ENCODE measurements around the gene RASGRF2. TPM values are rescaled to one million over a fixed set of nuclear protein-coding genes. Genes with fewer than 3 reads are reported as not detected.

The RASGRF2 gene
- total RNA-seq, 2 experiments from 2014 or later: 7.5 to 7.8 TPM

DNA sequence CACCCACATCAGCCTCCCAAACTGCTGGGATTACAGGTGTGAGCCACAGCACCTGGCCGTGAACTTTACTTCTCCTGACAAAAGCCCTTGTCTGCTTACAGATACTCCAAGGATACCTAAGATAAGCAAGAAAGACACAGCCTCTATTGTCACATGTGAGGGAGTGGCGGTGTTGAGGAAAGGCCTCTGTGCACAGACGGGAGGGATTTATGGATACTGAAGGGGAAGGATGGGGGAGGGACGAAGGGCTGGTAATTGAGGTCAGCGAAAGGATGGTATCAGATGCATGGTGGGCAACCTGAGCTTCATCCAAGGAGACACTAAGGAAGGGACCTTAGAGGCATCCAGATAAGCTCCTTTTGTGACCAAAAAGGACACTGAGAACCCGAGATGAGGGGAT lies 206.3 kb downstream of the RASGRF2 start:
- Mint-ChIP-seq H3K36me3 (ENCODE audit: low read depth) (no peaks in the 10 kb centered on the region), H3K27me3 (no peaks in the 10 kb centered on the region), H3K9me3 (no peaks in the 10 kb centered on the region), H3K27ac (no peak overlapping the region), H3K4me3 (no peak overlapping the region), H3K4me1 (peaks cover 9% of the 10 kb centered on the region)
- POLR2A ChIA-PET: no interaction called here
- no peak for DNase-seq
- CTCF ChIA-PET: interaction anchor here (1.2 to 2.3 kb wide), 5 partner anchors 10 to 67 kb away, joined by 3 to 8 read pairs (median 4); no protein-coding TSS in a partner anchor

DNA sequence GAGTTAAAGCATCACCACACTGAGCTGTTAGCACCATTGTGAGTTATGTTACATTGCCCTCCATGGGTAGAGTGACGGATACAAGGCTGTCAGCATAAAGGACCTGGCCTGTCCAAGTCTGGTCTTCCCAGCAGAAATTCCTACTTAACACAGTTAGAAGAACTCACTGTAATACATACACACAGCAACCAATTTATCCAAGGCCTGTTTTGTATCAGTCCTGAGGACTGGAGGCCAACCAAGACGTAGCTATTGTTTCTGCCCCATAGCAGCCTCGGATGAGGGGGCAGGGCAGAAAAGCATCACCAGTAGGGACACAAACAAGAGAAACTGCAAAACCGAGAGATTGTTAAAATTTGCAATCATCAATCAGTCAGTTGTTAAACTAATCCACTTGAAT lies 206.9 kb downstream of the RASGRF2 start:
- Mint-ChIP-seq H3K4me1 (peaks cover 9% of the 10 kb centered on the region), H3K4me3 (no peak overlapping the region), H3K36me3 (ENCODE audit: low read depth) (no peaks in the 10 kb centered on the region), H3K27me3 (no peaks in the 10 kb centered on the region), H3K9me3 (no peaks in the 10 kb centered on the region), H3K27ac (no peak overlapping the region)
- DNase-seq: no peak
- ChIA-PET POLR2A (interaction anchor here (0.6 kb wide), 1 partner anchor 1382 kb away, joined by 5 read pairs; no protein-coding TSS in a partner anchor), CTCF (interaction anchor here (1.2 to 2.3 kb wide), 3 partner anchors 9 to 67 kb away, joined by 3 to 8 read pairs (median 7); no protein-coding TSS in a partner anchor)

DNA sequence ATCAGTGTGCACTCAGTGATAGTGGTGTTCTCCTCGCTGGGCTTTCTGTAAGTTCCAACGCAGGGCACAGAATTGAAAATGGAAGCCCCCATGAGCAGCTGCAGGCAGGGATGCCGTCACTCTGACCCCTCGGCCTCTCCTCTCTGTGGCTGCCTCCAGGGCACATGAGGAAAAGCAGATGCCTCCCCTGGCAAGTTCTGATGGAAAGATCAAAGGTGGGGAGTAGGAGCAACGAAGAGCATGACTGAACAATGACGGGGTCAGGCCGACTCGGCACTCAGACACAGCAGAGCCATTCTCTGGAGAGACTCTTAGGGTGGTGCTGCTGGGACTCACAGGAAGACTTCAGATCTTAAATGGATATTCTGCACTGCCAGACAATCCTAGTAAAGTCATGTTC lies 207.4 kb downstream of the RASGRF2 start:
- CTCF ChIA-PET: interaction anchor here (1.2 kb wide), 1 partner anchor 66 kb away, joined by 3 read pairs; no protein-coding TSS in a partner anchor
- peaks cover 9% of the 10 kb centered on the region for H3K4me1 Mint-ChIP-seq
- H3K36me3 Mint-ChIP-seq (ENCODE audit: low read depth): no peaks in the 10 kb centered on the region
- no peak overlapping the region for H3K27ac Mint-ChIP-seq
- H3K9me3 Mint-ChIP-seq: no peaks in the 10 kb centered on the region
- no peaks in the 10 kb centered on the region for H3K27me3 Mint-ChIP-seq
- DNase-seq: no peak
- H3K4me3 Mint-ChIP-seq: no peak overlapping the region
- POLR2A ChIA-PET: no interaction called here

DNA sequence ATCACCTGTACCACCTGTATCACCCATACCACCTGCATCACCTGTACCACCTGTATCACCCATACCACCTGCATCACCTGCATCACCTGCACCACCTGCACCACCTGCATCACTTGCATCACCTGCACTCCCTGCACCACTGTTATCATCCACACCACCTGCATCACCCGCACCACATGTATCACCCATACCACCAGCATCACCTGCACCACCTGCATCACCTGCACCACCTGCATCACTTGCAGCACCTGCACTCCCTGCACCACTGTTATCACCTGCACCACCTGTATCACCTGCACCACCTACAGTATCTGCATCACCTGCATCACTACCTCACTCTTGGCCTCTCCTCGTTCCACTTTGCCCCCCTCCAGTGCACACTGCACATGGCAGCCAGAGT lies 209.8 kb downstream of the RASGRF2 start:
- Mint-ChIP-seq H3K4me1 (peaks cover 6% of the 10 kb centered on the region), H3K4me3 (no peak overlapping the region), H3K27me3 (no peaks in the 10 kb centered on the region), H3K9me3 (no peaks in the 10 kb centered on the region), H3K36me3 (ENCODE audit: low read depth) (no peaks in the 10 kb centered on the region), H3K27ac (no peak overlapping the region)
- CTCF ChIA-PET: no interaction called here
- DNase-seq: no peak
- POLR2A ChIA-PET: no interaction called here

DNA sequence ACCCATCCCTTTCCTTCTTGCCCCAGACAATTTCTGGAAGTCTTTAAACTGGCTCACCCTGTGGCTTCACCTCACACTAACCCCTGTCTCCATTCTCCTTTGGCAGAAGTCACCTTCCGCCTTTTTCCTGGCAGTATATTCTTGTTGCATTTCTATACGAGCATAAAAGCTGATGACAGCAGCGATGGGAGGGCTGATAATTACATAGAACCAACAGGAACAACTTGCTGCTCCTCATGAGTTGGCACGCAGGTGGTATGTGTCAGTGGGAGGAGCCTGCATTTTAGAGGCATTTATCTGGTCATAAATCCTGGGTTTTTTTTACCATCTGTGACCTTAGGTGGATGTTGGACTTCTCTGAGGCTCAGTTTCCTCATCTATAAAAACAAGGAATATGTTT lies 211.6 kb downstream of the RASGRF2 start:
- ChIA-PET CTCF (no interaction called here), POLR2A (no interaction called here)
- no peak for DNase-seq
- Mint-ChIP-seq H3K4me3 (no peak overlapping the region), H3K36me3 (ENCODE audit: low read depth) (no peaks in the 10 kb centered on the region), H3K27ac (no peak overlapping the region), H3K27me3 (no peaks in the 10 kb centered on the region), H3K9me3 (no peaks in the 10 kb centered on the region), H3K4me1 (peaks cover 6% of the 10 kb centered on the region)

DNA sequence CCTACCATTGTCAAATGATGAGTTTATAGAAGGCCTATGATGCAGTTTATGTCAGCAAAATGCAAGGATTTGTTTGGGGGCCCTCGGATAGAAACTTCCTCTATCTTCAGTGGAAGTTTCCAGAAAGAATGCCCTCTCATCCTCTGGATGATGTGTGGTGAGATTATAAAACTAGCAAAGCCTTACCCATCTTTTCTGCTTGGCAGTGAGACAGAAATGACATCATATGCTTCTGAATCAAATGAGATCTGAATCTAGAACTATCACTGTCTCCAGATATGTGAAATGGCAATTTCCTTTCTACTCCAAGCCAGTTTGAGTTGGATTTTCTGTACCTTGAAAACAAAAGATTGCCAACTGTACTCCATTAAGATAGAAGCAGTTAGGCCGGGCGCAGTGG lies 212.5 kb downstream of the RASGRF2 start:
- H3K4me3 Mint-ChIP-seq: no peak overlapping the region
- H3K4me1 Mint-ChIP-seq: peaks cover 6% of the 10 kb centered on the region
- CTCF ChIA-PET: no interaction called here

DNA sequence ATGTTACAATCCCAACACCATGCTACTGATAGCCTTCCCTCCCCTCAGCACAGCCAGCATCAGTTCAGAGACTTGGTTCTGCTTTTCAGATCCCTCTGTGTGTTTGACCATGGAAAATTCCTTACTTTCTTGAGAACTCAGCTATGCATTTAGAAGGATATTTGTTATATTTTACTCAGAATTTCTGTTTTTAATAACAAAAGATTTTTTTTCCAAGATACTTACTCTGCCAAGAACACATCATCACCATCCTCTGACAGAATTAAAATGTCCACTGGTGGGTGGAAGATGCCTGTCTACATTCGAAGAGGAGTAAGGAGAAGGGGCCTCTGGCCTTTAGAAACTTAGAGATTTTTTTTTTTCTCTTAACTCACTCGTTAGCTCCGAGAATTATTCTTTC lies 216.9 kb downstream of the RASGRF2 start:
- no peak overlapping the region for H3K4me3 Mint-ChIP-seq
- ChIA-PET CTCF (interaction anchor here (1.9 to 2.1 kb wide), 2 partner anchors 9 to 11 kb away, joined by 4 to 7 read pairs; no protein-coding TSS in a partner anchor), POLR2A (no interaction called here)
- no peaks in the 10 kb centered on the region for H3K27me3 Mint-ChIP-seq
- H3K9me3 Mint-ChIP-seq: no peaks in the 10 kb centered on the region
- no peaks in the 10 kb centered on the region for H3K4me1 Mint-ChIP-seq
- DNase-seq: no peak
- no peak overlapping the region for H3K27ac Mint-ChIP-seq
- H3K36me3 Mint-ChIP-seq (ENCODE audit: low read depth): no peaks in the 10 kb centered on the region

More for the DNA sequence above, 212.5 kb downstream of the RASGRF2 start:
- Mint-ChIP-seq H3K36me3 (ENCODE audit: low read depth) (no peaks in the 10 kb centered on the region), H3K9me3 (no peaks in the 10 kb centered on the region), H3K27ac (no peak overlapping the region), H3K27me3 (no peaks in the 10 kb centered on the region)
- DNase-seq: no peak
- POLR2A ChIA-PET: interaction anchor here (0.6 kb wide), 1 partner anchor 336 kb away, joined by 3 read pairs; no protein-coding TSS in a partner anchor

DNA sequence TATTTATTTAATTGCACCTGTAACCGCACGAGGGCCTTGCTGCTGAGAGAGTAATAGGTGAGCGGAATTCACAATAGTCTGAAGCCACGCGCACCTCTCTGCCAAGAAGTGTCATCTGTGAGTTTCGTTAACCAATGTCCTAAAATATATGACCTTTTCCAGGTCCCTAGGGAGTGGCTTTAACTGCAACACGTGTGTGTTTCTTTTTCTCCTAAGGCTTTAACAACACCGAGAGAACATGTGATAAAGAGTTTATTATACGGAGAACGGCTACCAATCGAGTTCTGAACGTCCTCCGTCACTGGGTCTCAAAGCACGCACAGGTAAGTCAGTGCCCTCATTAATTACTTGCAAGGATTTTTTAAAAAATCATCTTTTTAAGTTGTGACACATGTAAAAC lies 219.8 kb downstream of the RASGRF2 start:
- ChIA-PET CTCF (no interaction called here), POLR2A (no interaction called here)
- Mint-ChIP-seq H3K27me3 (no peaks in the 10 kb centered on the region), H3K4me1 (peaks cover 17% of the 10 kb centered on the region), H3K9me3 (no peaks in the 10 kb centered on the region), H3K36me3 (ENCODE audit: low read depth) (no peaks in the 10 kb centered on the region), H3K4me3 (no peak overlapping the region), H3K27ac (no peak overlapping the region)
- no peak for DNase-seq

DNA sequence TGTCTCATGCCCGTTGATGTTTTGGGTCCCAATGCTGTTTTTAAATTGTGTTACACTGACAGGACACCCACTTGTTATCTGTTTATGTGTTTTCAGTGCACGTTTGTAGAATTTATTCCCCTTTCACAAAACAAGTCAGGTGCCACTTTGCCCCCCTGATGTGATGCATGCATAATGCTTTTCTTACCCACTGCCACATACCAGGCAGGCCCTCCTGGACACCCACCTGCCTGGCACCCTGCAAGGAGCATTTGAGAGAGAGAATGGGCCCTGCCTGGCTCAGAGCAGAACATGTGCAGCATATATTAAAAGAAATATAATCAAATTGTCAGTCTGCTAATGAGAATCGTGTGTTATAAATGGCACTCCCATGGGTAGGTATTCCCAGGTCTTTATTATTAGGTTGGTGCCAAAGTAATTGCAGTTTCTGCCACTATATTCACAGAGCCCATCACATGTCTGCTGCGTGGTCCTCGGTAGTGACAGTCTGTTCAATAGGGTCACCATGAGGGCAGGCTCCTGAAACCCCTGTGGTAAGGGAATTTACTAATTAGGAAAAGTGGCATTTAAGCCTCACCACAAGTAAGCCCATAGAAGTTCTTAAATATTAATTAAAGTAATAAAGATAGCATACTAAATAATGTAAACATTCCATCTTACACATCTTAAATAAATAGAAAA lies 220.8 kb downstream of the RASGRF2 start:
- Mint-ChIP-seq H3K4me1 (peaks cover 17% of the 10 kb centered on the region), H3K27ac (no peak overlapping the region), H3K4me3 (no peak overlapping the region), H3K27me3 (no peaks in the 10 kb centered on the region), H3K36me3 (ENCODE audit: low read depth) (no peaks in the 10 kb centered on the region), H3K9me3 (no peaks in the 10 kb centered on the region)
- ChIA-PET CTCF (interaction anchor here (0.9 to 1.1 kb wide), 3 partner anchors 43 to 73 kb away, joined by 3 read pairs; no protein-coding TSS in a partner anchor), POLR2A (no interaction called here)
- no peak for DNase-seq

DNA sequence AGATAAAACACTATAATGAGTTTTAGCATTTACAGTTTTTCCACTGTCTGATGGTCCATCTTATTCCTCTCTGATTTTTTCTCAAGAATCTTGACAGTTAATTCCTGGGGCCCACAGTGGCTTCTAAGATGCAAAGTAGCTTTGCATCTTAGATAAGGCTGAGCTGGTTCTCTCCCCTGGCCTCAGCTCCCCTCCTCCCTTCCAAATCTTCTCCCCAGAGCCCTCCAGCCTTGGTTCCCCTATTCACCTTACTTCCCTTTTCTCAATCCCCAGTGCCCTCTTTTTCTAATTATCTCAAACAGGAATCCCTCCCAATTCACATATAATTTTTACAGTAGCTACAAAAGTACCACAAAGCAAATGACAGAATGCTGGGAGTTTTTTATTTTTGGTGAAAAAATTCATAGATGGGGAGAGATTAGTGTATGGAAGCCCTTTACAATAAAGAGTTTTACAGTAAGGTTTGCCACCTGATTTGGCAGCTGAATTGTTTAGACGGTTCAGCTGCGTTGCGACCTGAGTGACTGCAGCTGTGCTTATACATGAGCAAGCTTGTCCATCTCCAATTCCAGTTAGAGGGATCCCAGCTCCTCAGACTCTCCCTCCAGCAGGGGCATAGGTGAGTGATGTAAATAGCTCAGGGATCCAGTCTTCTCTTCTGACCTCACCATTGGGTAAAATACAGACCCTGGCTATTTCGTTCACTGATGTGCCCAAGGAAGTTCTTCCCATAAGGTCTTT lies 221.6 kb downstream of the RASGRF2 start:
- H3K4me1 Mint-ChIP-seq: peaks cover 17% of the 10 kb centered on the region
- no peak for DNase-seq
- H3K4me3 Mint-ChIP-seq: no peak overlapping the region
- CTCF ChIA-PET: interaction anchor here (0.9 to 1.3 kb wide), 5 partner anchors 16 to 74 kb away, joined by 3 read pairs; no protein-coding TSS in a partner anchor
- H3K27me3 Mint-ChIP-seq: no peaks in the 10 kb centered on the region
- no peaks in the 10 kb centered on the region for H3K36me3 Mint-ChIP-seq (ENCODE audit: low read depth)
- no peak overlapping the region for H3K27ac Mint-ChIP-seq
- no peaks in the 10 kb centered on the region for H3K9me3 Mint-ChIP-seq
- POLR2A ChIA-PET: no interaction called here

DNA sequence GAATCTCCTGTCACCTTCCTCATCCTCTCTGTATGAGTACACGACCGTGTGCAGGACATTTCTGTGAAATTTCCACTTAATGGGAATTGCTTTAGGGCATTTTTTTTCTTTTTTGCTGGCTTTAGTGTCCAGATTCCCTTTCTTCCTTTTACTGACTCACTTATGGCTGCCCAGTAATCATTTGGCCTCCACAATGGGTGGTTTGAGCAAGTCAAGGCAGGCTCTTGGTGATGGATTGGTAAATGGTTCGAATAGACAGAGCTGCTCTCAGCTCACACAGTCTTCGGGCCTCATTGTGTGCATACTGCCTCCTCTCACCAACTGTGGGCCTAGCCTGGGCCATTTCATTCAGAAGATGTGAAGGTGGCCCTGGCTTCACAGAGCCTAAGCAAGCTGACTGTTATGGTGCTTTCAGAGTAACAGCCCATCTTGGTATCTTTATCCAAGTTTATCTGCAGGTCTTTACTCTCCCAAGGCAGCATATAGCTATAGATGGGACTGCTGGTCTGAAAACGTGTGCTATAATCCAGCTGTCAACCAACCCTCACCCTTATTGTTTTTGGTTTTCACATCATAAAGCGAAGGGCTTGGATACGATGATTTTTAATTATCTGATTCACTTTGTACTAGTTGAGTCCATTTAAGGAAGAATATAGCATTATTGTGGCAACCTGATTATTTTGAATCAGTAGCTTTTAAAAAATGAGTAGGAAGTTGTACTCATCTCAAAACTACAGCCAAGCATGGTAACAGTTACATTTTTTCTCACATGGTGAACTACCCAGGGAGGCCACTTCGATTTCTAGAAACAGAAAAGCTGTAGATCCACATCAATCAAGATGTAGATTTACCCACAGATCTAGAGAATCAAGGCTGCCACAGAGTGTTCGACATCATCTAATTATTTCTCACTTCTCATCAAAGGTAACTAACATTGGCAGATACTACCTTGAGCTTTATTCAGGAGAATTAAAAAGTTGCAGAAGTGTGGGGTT lies 222.5 kb downstream of the RASGRF2 start:
- no peak for DNase-seq
- peak overlapping the region; percentile 10 for H3K27ac Mint-ChIP-seq
- peaks cover 20% of the 10 kb centered on the region for H3K4me1 Mint-ChIP-seq
- H3K36me3 Mint-ChIP-seq (ENCODE audit: low read depth): no peaks in the 10 kb centered on the region
- ChIA-PET POLR2A (interaction anchor here (0.6 kb wide), 1 partner anchor 513 kb away, joined by 3 read pairs; no protein-coding TSS in a partner anchor), CTCF (interaction anchor here (1.0 to 1.9 kb wide), 4 partner anchors 12 to 24 kb away, joined by 3 to 9 read pairs (median 4); no protein-coding TSS in a partner anchor)
- H3K9me3 Mint-ChIP-seq: no peaks in the 10 kb centered on the region
- no peak overlapping the region for H3K4me3 Mint-ChIP-seq
- H3K27me3 Mint-ChIP-seq: no peaks in the 10 kb centered on the region

Data from activated CD4-positive, alpha-beta T cell treated with anti-CD3 and anti-CD28 coated beads, Interleukin-2, amount 10 ng/mL, durations not matched to agents 7 days and 5 days (primary cell).